Activated CD4-positive, alpha-beta T cell treated with anti-CD3 and anti-CD28 coated beads, Interleukin-2, amount 10 ng/mL, durations not matched to agents 7 days and 5 days (primary cell): ENCODE measurements around the gene ZNF639. TPM values are rescaled to one million over a fixed set of nuclear protein-coding genes. Genes with fewer than 3 reads are reported as not detected.
"Not testable (repeated sequence)": the region's sequence is repeated elsewhere in the genome, so short reads cannot be mapped to it uniquely, and the experiment has no call there.

ENCODE experiments used
- CTCF ChIA-PET: fragments of 350-600 bp; sonication (Branson Sonifier 250); formaldehyde crosslinking; loops from one replicate; lab custom pipeline; 2021; ENCODE audit warnings: antibody characterized with exemption; lab: Charles Lee
- POLR2A ChIA-PET: fragments of 350-600 bp; sonication (Branson Sonifier 250); formaldehyde crosslinking; loops from one replicate; lab custom pipeline; 2021; ENCODE audit warnings: antibody characterized with exemption; lab: Charles Lee
- DNase-seq: peaks from one replicate; pipeline ENCODE4 v3.0.0-alpha.2; 2020
- H3K27ac Mint-ChIP-seq: one replicate; pipeline ENCODE4 v1.8.0; 2021; ENCODE audit warnings: mild to moderate bottlenecking, moderate library complexity, mixed read lengths
- H3K27me3 Mint-ChIP-seq: one replicate; pipeline ENCODE4 v1.8.0; 2021; ENCODE audit warnings: mixed read lengths
- H3K36me3 Mint-ChIP-seq: one replicate; pipeline ENCODE4 v1.8.0; 2021; ENCODE audit warnings: low read depth, mixed read lengths
- H3K4me1 Mint-ChIP-seq: one replicate; pipeline ENCODE4 v1.8.0; 2021; ENCODE audit warnings: mixed read lengths
- H3K4me3 Mint-ChIP-seq: one replicate; pipeline ENCODE4 v1.8.0; 2021; ENCODE audit warnings: mild to moderate bottlenecking, moderate library complexity, mixed read lengths
- H3K9me3 Mint-ChIP-seq: one replicate; pipeline ENCODE4 v1.8.0; 2021; ENCODE audit warnings: mixed read lengths
- total RNA-seq, 2 experiments: library from RNA; stranded (reverse); gene quantifications; one replicate each; pipeline ENCODE4 v1.2.3, GENCODE V29; 2021

The ZNF639 gene
- total RNA-seq, 2 experiments from 2014 or later, result 28.0 to 34.7 TPM

DNA sequence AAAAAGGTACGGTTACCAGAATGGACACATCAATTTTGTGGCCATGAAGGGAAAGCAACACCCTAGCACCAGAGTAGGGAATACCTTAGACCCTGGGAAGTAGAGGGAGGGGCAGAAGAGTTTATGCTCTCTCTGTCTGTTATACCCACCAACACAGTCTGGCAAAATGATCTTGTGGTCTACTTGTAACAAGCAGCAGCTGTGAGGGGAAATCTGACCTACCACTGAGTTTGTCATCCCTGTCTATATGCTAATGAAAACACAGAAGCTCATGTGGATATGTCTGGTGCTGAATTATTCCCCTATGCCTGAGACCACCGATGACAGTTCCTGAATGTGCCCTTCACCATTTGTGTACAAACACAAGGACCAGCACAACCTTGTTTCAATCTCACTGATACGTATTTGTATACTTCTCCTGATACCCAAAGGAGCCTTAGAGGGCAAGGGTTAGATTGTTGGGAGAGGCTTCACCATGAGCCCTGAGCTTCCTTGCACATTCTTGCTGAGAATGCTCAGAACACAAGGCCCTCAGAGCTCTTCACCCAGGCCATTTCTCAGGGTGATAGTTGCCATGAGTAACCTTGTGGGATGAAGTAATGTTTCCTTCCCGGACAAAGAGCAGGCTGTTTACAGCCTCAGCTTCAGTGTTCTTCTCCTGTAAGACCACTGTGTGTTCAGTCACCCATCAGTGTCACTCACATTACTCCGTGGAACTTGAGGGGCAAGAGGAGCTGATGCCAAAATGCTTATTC is 24.7 kb upstream of the ZNF639 start:
- Mint-ChIP-seq H3K27me3 (peaks cover 6% of the 10 kb centered on the region), H3K4me1 (no peaks in the 10 kb centered on the region), H3K4me3 (no peak overlapping the region), H3K36me3 (no peaks in the 10 kb centered on the region), H3K27ac (no peak overlapping the region), H3K9me3 (no peaks in the 10 kb centered on the region)
- POLR2A ChIA-PET, result no interaction called here
- no peak for DNase-seq
- CTCF ChIA-PET, result interaction anchor here (0.6 to 0.7 kb wide), 2 partner anchors 22 to 645 kb away, joined by 3 read pairs; no protein-coding TSS in a partner anchor

DNA sequence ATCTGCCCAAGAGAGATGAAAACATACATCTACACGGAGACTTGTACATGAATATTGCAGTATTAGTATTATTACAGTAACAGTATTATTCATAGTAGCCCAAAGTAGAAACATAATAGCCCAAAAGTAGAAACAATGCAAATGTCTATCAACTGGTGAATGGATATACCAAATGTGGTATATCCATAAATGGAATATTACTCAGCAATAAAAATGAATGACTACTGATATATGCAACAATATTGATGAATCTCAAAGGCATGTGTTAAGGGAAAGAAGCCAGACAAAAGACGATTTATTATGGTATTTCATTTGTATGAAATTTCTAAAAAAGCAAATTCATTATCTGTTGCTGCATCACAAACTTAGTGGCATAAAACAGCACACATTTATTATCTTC is 23.5 kb upstream of the ZNF639 start:
- H3K27ac Mint-ChIP-seq, result no peak overlapping the region
- ChIA-PET CTCF (no interaction called here), POLR2A (no interaction called here)
- no peak for DNase-seq
- no peaks in the 10 kb centered on the region for H3K9me3 Mint-ChIP-seq
- no peak overlapping the region for H3K4me3 Mint-ChIP-seq
- H3K36me3 Mint-ChIP-seq, result no peaks in the 10 kb centered on the region
- H3K27me3 Mint-ChIP-seq, result peaks cover 6% of the 10 kb centered on the region
- H3K4me1 Mint-ChIP-seq, result no peaks in the 10 kb centered on the region

DNA sequence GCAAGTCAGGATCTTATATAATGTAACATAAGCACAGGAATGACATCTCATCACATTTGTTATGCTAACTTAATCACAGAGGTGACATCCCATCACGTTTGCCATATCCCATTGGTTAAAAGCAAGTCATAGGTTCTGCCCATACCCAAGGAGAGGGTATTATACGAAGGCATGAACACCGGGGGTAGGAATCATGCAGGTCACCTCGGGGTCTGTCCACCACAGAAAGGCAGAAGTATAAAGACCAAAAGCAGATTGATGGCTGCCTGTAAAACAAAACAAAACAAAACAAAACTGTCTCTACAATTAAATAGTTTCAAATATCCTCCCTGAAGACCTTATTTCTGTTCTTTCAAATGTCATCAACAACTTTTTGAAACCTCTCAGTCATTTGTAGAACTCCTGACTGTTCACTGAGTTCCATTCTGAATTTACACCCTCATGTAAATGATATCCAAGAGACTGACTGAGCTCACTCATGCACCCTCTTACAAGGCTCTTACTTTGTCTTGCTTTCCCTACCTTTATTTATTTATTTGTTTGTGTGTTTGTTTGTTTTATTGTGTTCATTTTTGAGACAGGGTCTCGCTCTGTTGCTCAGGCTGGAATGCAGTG is 22.7 kb upstream of the ZNF639 start:
- CTCF ChIA-PET, result no interaction called here
- POLR2A ChIA-PET, result no interaction called here
- no peak for DNase-seq
- H3K4me3 Mint-ChIP-seq, result no peak overlapping the region
- H3K36me3 Mint-ChIP-seq, result no peaks in the 10 kb centered on the region
- H3K27me3 Mint-ChIP-seq, result peaks cover 7% of the 10 kb centered on the region
- H3K4me1 Mint-ChIP-seq, result no peaks in the 10 kb centered on the region
- no peaks in the 10 kb centered on the region for H3K9me3 Mint-ChIP-seq
- no peak overlapping the region for H3K27ac Mint-ChIP-seq

DNA sequence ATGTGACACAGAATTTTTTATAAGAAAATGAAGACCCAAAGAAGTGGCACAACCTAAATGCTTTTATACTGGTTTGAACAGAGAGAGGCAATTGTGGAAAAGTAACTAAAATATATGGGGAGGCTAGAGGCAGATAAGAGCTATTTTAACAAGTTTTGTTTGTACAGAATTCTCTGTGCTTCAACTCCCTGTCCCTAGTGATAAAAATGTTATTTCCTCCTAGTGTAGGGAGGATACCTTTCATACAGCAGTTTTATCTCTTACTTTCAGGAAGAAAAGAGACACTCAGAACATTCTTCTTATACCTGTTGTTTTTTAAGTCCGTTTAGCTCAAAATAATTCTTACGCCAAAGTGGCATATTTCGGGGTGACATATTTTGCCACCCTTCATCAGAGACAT is 21.2 kb upstream of the ZNF639 start:
- Mint-ChIP-seq H3K27ac (no peak overlapping the region), H3K4me1 (no peaks in the 10 kb centered on the region), H3K36me3 (no peaks in the 10 kb centered on the region), H3K27me3 (peaks cover 15% of the 10 kb centered on the region), H3K9me3 (no peaks in the 10 kb centered on the region), H3K4me3 (no peak overlapping the region)
- DNase-seq, result no peak
- CTCF ChIA-PET, result no interaction called here
- POLR2A ChIA-PET, result no interaction called here

DNA sequence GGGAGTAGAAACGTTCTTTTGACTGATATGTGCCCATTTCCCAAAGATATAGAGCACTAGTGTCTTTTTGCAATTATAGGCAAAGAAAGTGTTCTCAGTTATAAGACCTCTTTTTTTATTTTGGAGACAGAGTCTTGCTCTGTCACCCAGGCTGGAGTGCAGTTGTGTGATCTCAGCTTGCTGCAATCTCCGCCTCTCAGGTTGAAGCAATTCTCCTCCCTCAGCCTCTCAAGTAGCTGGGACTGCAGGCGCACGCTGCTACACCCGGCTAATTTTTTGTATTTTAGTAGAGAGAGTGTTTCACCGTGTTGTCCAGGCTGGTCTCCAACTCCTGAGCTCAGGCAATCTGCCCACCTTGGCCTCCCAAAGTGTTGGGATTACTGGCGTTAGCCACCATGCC is 20.7 kb upstream of the ZNF639 start:
- CTCF ChIA-PET, result no interaction called here
- H3K36me3 Mint-ChIP-seq, result no peaks in the 10 kb centered on the region
- no peak overlapping the region for H3K4me3 Mint-ChIP-seq
- peaks cover 13% of the 10 kb centered on the region for H3K27me3 Mint-ChIP-seq
- H3K27ac Mint-ChIP-seq, result no peak overlapping the region
- H3K4me1 Mint-ChIP-seq, result no peaks in the 10 kb centered on the region
- no peaks in the 10 kb centered on the region for H3K9me3 Mint-ChIP-seq
- no peak for DNase-seq
- POLR2A ChIA-PET, result no interaction called here

DNA sequence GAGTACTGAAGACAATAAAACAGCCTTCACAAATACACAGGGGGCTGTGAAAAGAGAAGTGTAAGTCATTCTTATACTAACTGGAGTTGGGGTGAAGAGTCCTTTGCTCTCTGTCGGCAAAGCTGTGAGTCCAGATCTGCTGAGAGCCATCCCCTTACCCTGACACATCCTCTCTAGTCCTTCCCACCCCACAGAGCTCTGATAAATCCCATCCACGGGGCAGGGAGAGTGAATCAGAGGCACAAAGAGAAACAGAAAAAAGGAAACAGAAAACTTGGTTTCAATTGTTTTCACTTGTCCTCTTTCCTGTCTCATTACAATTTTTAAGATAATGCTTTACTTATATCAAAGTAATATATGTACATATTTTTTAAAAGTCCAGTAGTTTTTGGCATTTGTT is 18.2 kb upstream of the ZNF639 start:
- DNase-seq, result no peak
- Mint-ChIP-seq H3K9me3 (no peaks in the 10 kb centered on the region), H3K27me3 (peaks cover 13% of the 10 kb centered on the region), H3K4me3 (no peak overlapping the region), H3K36me3 (no peaks in the 10 kb centered on the region), H3K27ac (no peak overlapping the region), H3K4me1 (no peaks in the 10 kb centered on the region)
- ChIA-PET CTCF (interaction anchor here (0.6 kb wide), 1 partner anchor 230 kb away, joined by 7 read pairs; no protein-coding TSS in a partner anchor), POLR2A (no interaction called here)

DNA sequence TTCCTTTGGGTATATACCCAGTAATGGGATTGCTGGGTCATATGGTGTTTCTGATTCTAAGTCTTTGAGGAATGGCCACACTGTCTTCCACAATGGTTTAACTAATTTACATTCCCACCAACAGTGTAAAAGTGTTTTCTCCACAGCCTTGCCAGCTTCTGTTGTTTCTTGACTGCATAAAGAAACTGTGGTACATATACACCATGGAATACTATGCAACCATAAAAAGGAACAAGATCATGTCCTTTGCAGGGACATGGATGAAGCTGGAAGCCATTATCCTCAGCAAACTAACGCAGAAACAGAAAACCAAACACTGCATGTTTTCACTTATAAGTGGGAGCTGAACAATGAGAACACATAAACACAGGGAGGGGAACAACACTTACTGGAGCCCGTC is 15.5 kb upstream of the ZNF639 start:
- DNase-seq, H3K36me3 Mint-ChIP-seq, H3K4me1 Mint-ChIP-seq, H3K27ac Mint-ChIP-seq, H3K4me3 Mint-ChIP-seq, CTCF ChIA-PET, POLR2A ChIA-PET, H3K9me3 Mint-ChIP-seq: not testable (repeated sequence)
- H3K27me3 Mint-ChIP-seq, result peaks cover 13% of the 10 kb centered on the region

DNA sequence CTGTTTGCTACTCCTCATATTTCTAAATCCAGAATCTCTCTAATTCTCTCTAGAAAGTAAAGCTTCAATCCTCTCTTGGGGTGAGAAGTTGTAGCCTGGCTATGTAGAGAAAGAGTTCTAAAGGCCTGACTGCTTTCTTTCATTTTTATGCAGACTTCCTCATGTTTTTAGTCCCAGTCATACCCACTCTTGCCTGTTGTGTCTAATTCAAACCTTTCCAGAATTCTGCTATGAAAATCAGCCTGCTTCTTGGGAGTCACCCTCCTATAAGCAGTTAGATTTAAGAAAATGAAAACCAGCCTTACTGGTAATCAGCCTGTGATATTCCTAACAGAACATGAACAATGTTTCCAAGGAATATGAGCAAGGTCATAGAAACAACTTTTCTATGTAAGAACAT is 14.8 kb upstream of the ZNF639 start:
- Mint-ChIP-seq H3K27me3 (peaks cover 13% of the 10 kb centered on the region), H3K4me1 (no peaks in the 10 kb centered on the region), H3K36me3 (no peaks in the 10 kb centered on the region), H3K9me3 (no peaks in the 10 kb centered on the region), H3K27ac (no peak overlapping the region), H3K4me3 (no peak overlapping the region)
- ChIA-PET POLR2A (no interaction called here), CTCF (no interaction called here)
- DNase-seq, result no peak

DNA sequence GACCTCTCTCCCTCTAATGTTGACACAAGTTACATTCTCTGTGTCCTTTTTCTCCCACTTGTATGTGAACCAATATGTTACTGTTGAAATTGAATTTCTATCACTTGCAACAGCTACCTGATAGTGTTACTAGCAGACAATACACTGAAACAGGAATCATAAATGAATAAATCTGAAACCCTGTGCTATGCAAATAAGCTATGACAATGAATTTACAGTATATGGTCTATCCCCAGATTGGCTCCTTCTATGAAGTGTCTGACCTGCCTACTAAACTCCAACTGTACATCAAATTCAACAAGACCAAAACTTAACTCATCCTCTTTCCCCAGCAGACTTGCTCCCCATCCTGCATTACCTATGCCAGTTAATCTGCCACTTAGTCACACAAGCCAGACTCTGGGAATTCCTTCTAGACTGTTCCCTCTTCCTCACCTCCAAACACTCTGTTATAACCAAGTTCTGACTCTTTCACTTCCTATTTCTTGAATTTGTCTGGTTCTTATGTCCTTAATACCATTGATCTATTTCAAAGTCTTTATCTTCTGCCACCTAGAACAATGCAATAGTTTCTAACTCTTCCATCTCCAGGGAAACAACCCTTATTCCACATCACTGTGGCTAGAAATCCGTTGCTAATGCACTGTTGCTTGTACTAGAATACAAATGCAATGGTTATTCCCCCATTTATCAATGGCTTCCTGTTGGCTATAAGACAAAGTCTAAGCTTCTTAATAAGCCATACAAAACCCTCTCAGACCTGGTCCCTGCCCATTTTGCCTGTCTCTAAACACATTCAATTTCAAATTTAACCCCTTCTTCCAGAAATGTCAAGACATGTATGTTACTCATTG is 13.4 kb upstream of the ZNF639 start:
- ChIA-PET POLR2A (no interaction called here), CTCF (no interaction called here)
- H3K27ac Mint-ChIP-seq, result no peak overlapping the region
- peaks cover 14% of the 10 kb centered on the region for H3K27me3 Mint-ChIP-seq
- no peaks in the 10 kb centered on the region for H3K9me3 Mint-ChIP-seq
- no peak for DNase-seq
- no peaks in the 10 kb centered on the region for H3K4me1 Mint-ChIP-seq
- H3K4me3 Mint-ChIP-seq, result no peak overlapping the region
- H3K36me3 Mint-ChIP-seq, result no peaks in the 10 kb centered on the region

DNA sequence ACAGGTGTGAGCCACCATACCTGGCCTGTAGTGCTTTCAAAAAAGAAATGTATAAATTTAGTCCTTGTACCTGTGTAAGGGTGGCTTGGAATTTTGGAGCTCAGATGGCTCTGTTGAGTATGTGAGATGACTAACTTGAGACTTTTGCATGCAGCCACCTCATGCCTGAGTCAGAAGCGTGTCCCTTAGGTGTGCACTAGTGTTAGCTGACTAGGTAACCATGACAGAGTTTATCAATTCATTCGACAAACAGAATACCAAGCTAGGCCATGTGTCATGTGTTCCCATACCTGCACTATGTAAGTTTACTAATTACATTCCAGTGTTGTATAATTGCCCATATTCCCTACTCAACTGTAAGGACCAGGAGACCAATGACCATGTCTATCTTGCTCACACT is 4.0 kb upstream of the ZNF639 start:
- ChIA-PET CTCF (interaction anchor here (1.6 to 5.2 kb wide), 2 partner anchors 171 to 303 kb away, joined by 3 to 21 read pairs; partner anchors contain the start of gene PIK3CA), POLR2A (no interaction called here)
- Mint-ChIP-seq H3K36me3 (peaks cover 2% of the 10 kb centered on the region), H3K4me1 (peaks cover 27% of the 10 kb centered on the region), H3K27ac (no peak overlapping the region), H3K27me3 (peaks cover 7% of the 10 kb centered on the region), H3K4me3 (no peak overlapping the region), H3K9me3 (no peaks in the 10 kb centered on the region)
- no peak for DNase-seq

DNA sequence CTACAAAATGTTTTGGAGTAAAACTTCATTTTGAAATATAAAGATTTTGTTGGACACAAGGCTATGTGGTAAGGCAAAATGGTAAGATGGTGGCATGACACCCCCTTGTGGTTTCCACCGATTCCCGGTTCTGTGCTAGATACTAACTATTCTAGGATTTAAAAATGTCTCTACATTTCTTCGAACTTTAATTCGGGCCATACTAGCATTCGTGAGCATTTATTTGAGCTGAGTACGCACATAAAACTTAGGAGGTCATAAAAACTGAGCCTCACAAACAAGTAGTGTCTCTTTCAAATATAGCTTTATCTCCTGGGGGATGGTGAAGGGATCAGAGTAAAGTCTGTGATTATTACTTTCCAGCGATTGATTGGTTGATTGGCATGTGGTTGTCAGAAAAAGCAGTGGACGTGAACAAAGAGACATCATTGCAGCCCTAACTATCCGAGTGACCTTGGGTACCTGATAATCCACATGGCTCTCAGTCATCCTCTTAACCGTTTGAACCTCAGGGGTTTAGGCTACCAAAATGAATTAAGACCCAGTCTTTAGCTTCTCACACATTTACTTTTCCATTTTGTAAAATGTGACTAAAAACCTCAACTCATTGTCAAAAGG is 1.1 kb upstream of the ZNF639 start:
- Mint-ChIP-seq H3K27me3 (peaks cover 6% of the 10 kb centered on the region), H3K9me3 (no peaks in the 10 kb centered on the region), H3K27ac (peak overlapping the region; percentile 84), H3K4me1 (peaks cover 32% of the 10 kb centered on the region), H3K4me3 (peak overlapping the region; percentile 74), H3K36me3 (peaks cover 19% of the 10 kb centered on the region)
- ChIA-PET CTCF (interaction anchor here (0.6 to 5.2 kb wide), 8 partner anchors 9 to 306 kb away, joined by 3 to 21 read pairs (median 3); no protein-coding TSS in a partner anchor), POLR2A (interaction anchor here (0.6 kb wide), 1 partner anchor 30 kb away, joined by 3 read pairs; no protein-coding TSS in a partner anchor)
- peak; percentile 22 for DNase-seq
